Natural killer cell (primary cell): Measurements from ENCODE around the gene OR51V1. TPM values are rescaled to one million over a fixed set of nuclear protein-coding genes. Genes with fewer than 3 reads are reported as not detected.

Source experiments
- ATAC-seq, 3 donors: fragments of 150-1000 bp in 2 of 3; fragments of 200-7000 bp in 1 of 3; cut with Tn5 transposase; 1 replicate in 1 of 3; 2 replicates in 2 of 3; pipeline ENCODE4 v1.10.0; 2021; ENCODE audit warnings: mild to moderate bottlenecking in 2 of 3, moderate library complexity in 2 of 3
- DNase-seq, 2 donors: peaks; one replicate each; pipeline versions ENCODE4 v3.0.0 to v3.0.0-alpha.2; 2013 to 2021; ENCODE audit warnings: mixed read lengths in 1 of 2
- H3K27ac ChIP-seq: one replicate; pipeline ENCODE4 v1.5.1; 2013; ENCODE audit warnings: mild to moderate bottlenecking, low read length
- H3K27me3 ChIP-seq: one replicate; pipeline ENCODE4 v1.6.1; 2013; ENCODE audit warnings: low read length; ENCODE audit not compliant: control insufficient read depth, insufficient read depth
- H3K36me3 ChIP-seq: one replicate; pipeline ENCODE4 v1.6.1; 2013; ENCODE audit warnings: low read length; ENCODE audit not compliant: control insufficient read depth, insufficient read depth
- H3K4me1 ChIP-seq: one replicate; pipeline ENCODE4 v1.6.1; 2013; ENCODE audit warnings: low read length; ENCODE audit not compliant: control insufficient read depth, insufficient read depth
- H3K4me3 ChIP-seq: one replicate; pipeline ENCODE4 v1.5.1; 2013; ENCODE audit warnings: low read length
- H3K9me3 ChIP-seq: one replicate; pipeline ENCODE4 v1.6.1; 2013; ENCODE audit warnings: low read length; ENCODE audit not compliant: control insufficient read depth, insufficient read depth
- H3K27ac Mint-ChIP-seq, 2 donors: one replicate each; pipeline ENCODE4 v1.8.0; 2022; ENCODE audit warnings: mild to moderate bottlenecking in 2 of 2, mixed read lengths in 2 of 2, moderate library complexity in 1 of 2
- H3K27me3 Mint-ChIP-seq, 2 donors: one replicate each; pipeline ENCODE4 v1.8.0; 2022; ENCODE audit warnings: low read depth in 2 of 2, mixed read lengths in 2 of 2
- H3K36me3 Mint-ChIP-seq: one replicate; pipeline ENCODE4 v1.8.0; 2022; ENCODE audit warnings: mixed read lengths
- H3K4me1 Mint-ChIP-seq, 2 donors: one replicate each; pipeline ENCODE4 v1.8.0; 2022; ENCODE audit warnings: mixed read lengths in 2 of 2
- H3K4me3 Mint-ChIP-seq: one replicate; pipeline ENCODE4 v1.8.0; 2022; ENCODE audit warnings: mild to moderate bottlenecking, moderate library complexity, mixed read lengths
- H3K9me3 Mint-ChIP-seq, 2 donors: one replicate each; pipeline ENCODE4 v1.8.0; 2022; ENCODE audit warnings: mixed read lengths in 2 of 2
- CTCF ChIP-seq: fragments of 200-600 bp; IDR thresholded peaks from one replicate; pipeline ENCODE4 v1.8.0; 2022; ENCODE audit warnings: antibody characterized with exemption
- WGBS: methylation state at CpG from one replicate; pipeline ENCODE4 v1.1.7; 2013; ENCODE audit warnings: missing lambda C conversion rate; ENCODE audit not compliant: insufficient coverage; 5-methylcytosine and 5-hydroxymethylcytosine counted together
- intact Hi-C: fragments of 100-400 bp; cut with micrococcal nuclease; formaldehyde crosslinking; loops from one replicate; pipeline ENCODE4 v1.14.2; 2022
- total RNA-seq, 4 donors: library from RNA; stranded (reverse); fragments of 120-200 nt in 1 of 4; gene quantifications; one replicate each; pipeline versions ENCODE4 v1.2.3 to v1.2.4, GENCODE V29; 2013 to 2022

OR51V1 gene
- total RNA-seq, 3 donors from 2014 or later (not counting 1 experiment from before 2014, with no cell fraction given), result not detected

- Histone ChIP-seq H3K4me1 (no peaks in the 10 kb centered on the region), H3K36me3 (no peaks in the 10 kb centered on the region), H3K27ac (no peak overlapping the region), H3K27me3 (no peaks in the 10 kb centered on the region), H3K9me3 (peaks cover 2% of the 10 kb centered on the region), H3K4me3 (no peak overlapping the region)
- ATAC-seq (no peak), DNase-seq (no peak)
- Mint-ChIP-seq H3K4me1 (no peaks in the 10 kb centered on the region), H3K36me3 (no peaks in the 10 kb centered on the region), H3K27ac (no peak overlapping the region), H3K27me3 (no peaks in the 10 kb centered on the region), H3K4me3 (no peak overlapping the region), H3K9me3 (peaks cover 0 to 3% of the 10 kb centered on the region in 2 donors)
- WGBS, result 89% methylated on average over 5 of the region's 5 CpGs
- intact Hi-C loops, result no loop called here
- TF ChIP-seq CTCF, result no peak
Measured at GRCh38 chr11:5196067-5196466, 4.4 kb downstream of the OR51V1 start.

- intact Hi-C loops, result no loop called here
Measured at GRCh38 chr11:5192738-5193137, 7.7 kb downstream of the OR51V1 start.

GRCh38 chr11:5188201-5188600 lies 12.3 kb downstream of the OR51V1 start:
- Histone ChIP-seq H3K4me1 (no peaks in the 10 kb centered on the region), H3K4me3 (no peak overlapping the region), H3K9me3 (peaks cover 3% of the 10 kb centered on the region), H3K36me3 (no peaks in the 10 kb centered on the region), H3K27me3 (no peaks in the 10 kb centered on the region), H3K27ac (no peak overlapping the region)
- Mint-ChIP-seq H3K27me3 (no peaks in the 10 kb centered on the region), H3K9me3 (peaks cover 0 to 6% of the 10 kb centered on the region in 2 donors), H3K4me1 (no peaks in the 10 kb centered on the region), H3K36me3 (no peaks in the 10 kb centered on the region), H3K27ac (no peak overlapping the region), H3K4me3 (no peak overlapping the region)
- 95% methylated on average over 1 of the region's 2 CpGs for WGBS
- TF ChIP-seq CTCF, result no peak
- intact Hi-C loops, result no loop called here
- ATAC-seq (no peak), DNase-seq (no peak)

More at GRCh38 chr11:5192738-5193137, 7.7 kb downstream of the OR51V1 start:
- Mint-ChIP-seq H3K27ac (no peak overlapping the region), H3K27me3 (no peaks in the 10 kb centered on the region), H3K36me3 (no peaks in the 10 kb centered on the region), H3K9me3 (peaks cover 0 to 6% of the 10 kb centered on the region in 2 donors), H3K4me1 (no peaks in the 10 kb centered on the region), H3K4me3 (no peak overlapping the region)
- ATAC-seq (no peak), DNase-seq (no peak)
- H3K27me3 ChIP-seq, result no peaks in the 10 kb centered on the region
- no peak overlapping the region for H3K27ac ChIP-seq
- H3K4me1 ChIP-seq, result no peaks in the 10 kb centered on the region
- no peak overlapping the region for H3K4me3 ChIP-seq
- H3K9me3 ChIP-seq, result peaks cover 6% of the 10 kb centered on the region
- WGBS, result no CpG with 5 or more reads among the region's 1 CpG
- H3K36me3 ChIP-seq, result no peaks in the 10 kb centered on the region
- no peak for TF ChIP-seq CTCF
